CD14-positive monocyte (primary cell): Measurements from ENCODE around the gene SKA2. TPM values are rescaled to one million over a fixed set of nuclear protein-coding genes. Genes with fewer than 3 reads are reported as not detected.
A peak's percentile ranks its signal among the peaks of the same experiment; 100 is the strongest.

Source experiments
- DNase-seq, 3 donors: peaks; one replicate each; pipeline ENCODE4 v3.0.0-alpha.2; 2011 to 2022
- H2AFZ ChIP-seq: 2 replicates; pipeline ENCODE4 v1.6.0; 2012; ENCODE audit warnings: mild to moderate bottlenecking, low read depth, low read length, inconsistent platforms; ENCODE audit not compliant: insufficient read depth, poor library complexity, severe bottlenecking
- H3K27ac ChIP-seq, 2 donors: 1 replicate in 1 of 2; 2 replicates in 1 of 2; pipeline ENCODE4 v1.5.1; 2012 to 2013; ENCODE audit warnings: low read length in 2 of 2, control low read depth in 1 of 2, inconsistent platforms in 1 of 2, low read depth in 1 of 2, mild to moderate bottlenecking in 1 of 2
- H3K27me3 ChIP-seq, 2 donors: one replicate each; pipeline versions ENCODE4 v1.6.0 to v1.6.1; 2011 to 2013; ENCODE audit warnings: low read length in 2 of 2; ENCODE audit not compliant: control insufficient read depth in 2 of 2, insufficient read depth in 2 of 2
- H3K36me3 ChIP-seq, 2 donors: replicated peaks in 1 of 2; 1 replicate in 1 of 2; 2 replicates in 1 of 2; pipeline versions ENCODE4 v1.5.1 to v1.6.1; 2012 to 2013; ENCODE audit warnings: low read length in 2 of 2, control low read depth in 1 of 2, inconsistent platforms in 1 of 2, mild to moderate bottlenecking in 1 of 2; ENCODE audit not compliant: insufficient read depth in 2 of 2, control insufficient read depth in 1 of 2
- H3K4me1 ChIP-seq, 2 donors: 1 replicate in 1 of 2; 2 replicates in 1 of 2; pipeline versions ENCODE4 v1.5.1 to v1.6.1; 2012 to 2013; ENCODE audit warnings: low read length in 2 of 2, control low read depth in 1 of 2, inconsistent platforms in 1 of 2, mild to moderate bottlenecking in 1 of 2, moderate library complexity in 1 of 2; ENCODE audit not compliant: insufficient read depth in 2 of 2, control insufficient read depth in 1 of 2
- H3K4me2 ChIP-seq: replicated peaks from 2 replicates; pipeline ENCODE3; 2012; ENCODE audit warnings: low read length, moderate library complexity, mild to moderate bottlenecking; ENCODE audit not compliant: poor library complexity, severe bottlenecking; ENCODE audit errors: extremely low read depth
- H3K4me3 ChIP-seq, 3 experiments: fragments of 200-600 bp in 1 of 3; sonication (generic) in 1 of 3; replicated peaks in 1 of 3; 1 replicate in 2 of 3; 2 replicates in 1 of 3; pipeline ENCODE4 v1.5.1; 2011 to 2013; ENCODE audit warnings: low read length in 3 of 3, mild to moderate bottlenecking in 3 of 3, control low read depth in 2 of 3, low read depth in 2 of 3, inconsistent platforms in 1 of 3, moderate library complexity in 1 of 3
- H3K79me2 ChIP-seq: 2 replicates; pipeline ENCODE4 v1.6.0; 2012; ENCODE audit warnings: mild to moderate bottlenecking, control low read depth, inconsistent platforms, low read length, moderate library complexity; ENCODE audit not compliant: insufficient read depth
- H3K9ac ChIP-seq: 2 replicates; pipeline ENCODE4 v1.6.0; 2017; ENCODE audit warnings: low read length, mild to moderate bottlenecking; ENCODE audit not compliant: insufficient read depth, poor library complexity, severe bottlenecking
- H3K9me3 ChIP-seq, 2 donors: replicated peaks in 1 of 2; 1 replicate in 1 of 2; 2 replicates in 1 of 2; pipeline versions ENCODE4 v1.5.1 to v1.6.1; 2012 to 2013; ENCODE audit warnings: low read length in 2 of 2, control low read depth in 1 of 2; ENCODE audit not compliant: control insufficient read depth in 1 of 2, insufficient read depth in 1 of 2
- H4K20me1 ChIP-seq: 2 replicates; pipeline ENCODE4 v1.6.0; 2012; ENCODE audit warnings: mild to moderate bottlenecking, low read length, control low read depth, moderate library complexity; ENCODE audit not compliant: insufficient read depth
- H3K27ac Mint-ChIP-seq, 7 donors: one replicate each; pipeline ENCODE4 v1.8.0; 2020; ENCODE audit warnings: mild to moderate bottlenecking in 7 of 7, mixed read lengths in 7 of 7, moderate library complexity in 6 of 7, inconsistent platforms in 2 of 7
- H3K27me3 Mint-ChIP-seq, 3 donors: one replicate each; pipeline ENCODE4 v1.8.0; 2021 to 2022; ENCODE audit warnings: low read depth in 3 of 3, mild to moderate bottlenecking in 3 of 3, mixed read lengths in 3 of 3, moderate library complexity in 3 of 3, inconsistent platforms in 1 of 3
- H3K36me3 Mint-ChIP-seq, 2 donors: one replicate each; pipeline ENCODE4 v1.8.0; 2020; ENCODE audit warnings: mixed read lengths in 2 of 2, inconsistent platforms in 1 of 2, mild to moderate bottlenecking in 1 of 2
- H3K4me1 Mint-ChIP-seq: one replicate; pipeline ENCODE4 v1.8.0; 2020; ENCODE audit warnings: mild to moderate bottlenecking, mixed read lengths
- H3K4me3 Mint-ChIP-seq, 2 donors: one replicate each; pipeline ENCODE4 v1.8.0; 2020; ENCODE audit warnings: mild to moderate bottlenecking in 2 of 2, mixed read lengths in 2 of 2, moderate library complexity in 1 of 2
- H3K9me3 Mint-ChIP-seq, 7 donors: one replicate each; pipeline ENCODE4 v1.8.0; 2020 to 2022; ENCODE audit warnings: mixed read lengths in 7 of 7, mild to moderate bottlenecking in 6 of 7, moderate library complexity in 6 of 7, inconsistent platforms in 2 of 7
- WGBS: methylation state at CpG from one replicate; pipeline ENCODE4 v1.1.5; 2013; ENCODE audit warnings: missing lambda C conversion rate; ENCODE audit not compliant: insufficient coverage; 5-methylcytosine and 5-hydroxymethylcytosine counted together
- intact Hi-C, 2 donors: fragments of 100-400 bp; cut with micrococcal nuclease; formaldehyde crosslinking; loops; one replicate each; pipeline versions ENCODE4 v1.15.0 to v1.15.1; 2023
- polyA plus RNA-seq, 3 donors: library from polyadenylated mRNA; depleted of rRNA in 1 of 3; unstranded in 2 of 3; stranded (reverse) in 1 of 3; fragments of 300-500 nt in 2 of 3; fragments of >200 nt in 1 of 3; fragmentation: Illumina TruSeq in 2 of 3; gene quantifications; 1 replicate in 2 of 3; 2 replicates in 1 of 3; pipeline ENCODE4 v1.2.3, GENCODE V29; 2012 to 2021
- TF ChIP-seq, protein P1 (sequence below): fragments of 200-600 bp; IDR thresholded peaks from one replicate; pipeline ENCODE4 v1.8.0; 2022; ENCODE audit warnings: antibody characterized with exemption, mild to moderate bottlenecking

SKA2 gene
- polyA plus RNA-seq, 3 donors: 3.1 to 20.4 (median 19.2) TPM

- Histone ChIP-seq H3K9ac (no peak overlapping the region), H2AFZ (no peak overlapping the region), H3K4me3 (no peak overlapping the region), H3K27me3 (no peaks in the 10 kb centered on the region), H3K79me2 (no peaks in the 10 kb centered on the region), H3K4me2 (no peak overlapping the region), H3K36me3 (peaks cover 37 to 74% of the 10 kb centered on the region in 2 donors), H3K27ac (no peak overlapping the region), H3K4me1 (no peaks in the 10 kb centered on the region), H4K20me1 (no peaks in the 10 kb centered on the region), H3K9me3 (no peaks in the 10 kb centered on the region)
- Mint-ChIP-seq H3K36me3 (peaks cover 51 to 82% of the 10 kb centered on the region in 2 donors), H3K27me3 (no peaks in the 10 kb centered on the region), H3K27ac (no peak overlapping the region), H3K9me3 (no peaks in the 10 kb centered on the region), H3K4me3 (no peak overlapping the region), H3K4me1 (no peaks in the 10 kb centered on the region)
- intact Hi-C loops: no loop called here
- TF ChIP-seq, protein P1, sequence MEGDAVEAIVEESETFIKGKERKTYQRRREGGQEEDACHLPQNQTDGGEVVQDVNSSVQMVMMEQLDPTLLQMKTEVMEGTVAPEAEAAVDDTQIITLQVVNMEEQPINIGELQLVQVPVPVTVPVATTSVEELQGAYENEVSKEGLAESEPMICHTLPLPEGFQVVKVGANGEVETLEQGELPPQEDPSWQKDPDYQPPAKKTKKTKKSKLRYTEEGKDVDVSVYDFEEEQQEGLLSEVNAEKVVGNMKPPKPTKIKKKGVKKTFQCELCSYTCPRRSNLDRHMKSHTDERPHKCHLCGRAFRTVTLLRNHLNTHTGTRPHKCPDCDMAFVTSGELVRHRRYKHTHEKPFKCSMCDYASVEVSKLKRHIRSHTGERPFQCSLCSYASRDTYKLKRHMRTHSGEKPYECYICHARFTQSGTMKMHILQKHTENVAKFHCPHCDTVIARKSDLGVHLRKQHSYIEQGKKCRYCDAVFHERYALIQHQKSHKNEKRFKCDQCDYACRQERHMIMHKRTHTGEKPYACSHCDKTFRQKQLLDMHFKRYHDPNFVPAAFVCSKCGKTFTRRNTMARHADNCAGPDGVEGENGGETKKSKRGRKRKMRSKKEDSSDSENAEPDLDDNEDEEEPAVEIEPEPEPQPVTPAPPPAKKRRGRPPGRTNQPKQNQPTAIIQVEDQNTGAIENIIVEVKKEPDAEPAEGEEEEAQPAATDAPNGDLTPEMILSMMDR: no peak
- DNase-seq: no peak
Measured at GRCh38 chr17:59185997-59186396, 31.0 kb upstream of the SKA2 start.

- Histone ChIP-seq H4K20me1 (no peaks in the 10 kb centered on the region), H2AFZ (no peak overlapping the region), H3K9me3 (no peaks in the 10 kb centered on the region), H3K79me2 (peaks cover 23% of the 10 kb centered on the region), H3K4me2 (no peak overlapping the region), H3K4me3 (no peak overlapping the region), H3K4me1 (no peaks in the 10 kb centered on the region), H3K9ac (no peak overlapping the region), H3K27me3 (no peaks in the 10 kb centered on the region), H3K36me3 (peaks cover 16 to 41% of the 10 kb centered on the region in 2 donors), H3K27ac (no peak overlapping the region)
- Mint-ChIP-seq H3K27me3 (no peaks in the 10 kb centered on the region), H3K4me1 (no peaks in the 10 kb centered on the region), H3K9me3 (peaks cover 0 to 2% (median 0%) of the 10 kb centered on the region in 7 donors), H3K36me3 (peaks cover 54 to 82% of the 10 kb centered on the region in 2 donors), H3K27ac (peak overlapping the region in 3 of 7 donors; percentile 15 to 46 (median 18)), H3K4me3 (no peak overlapping the region)
- WGBS: 100% methylated on average over 9 of the region's 9 CpGs
- no peak for DNase-seq
- intact Hi-C loops: no loop called here
- TF ChIP-seq, protein P1: no peak
Measured at GRCh38 chr17:59181481-59181880, 26.5 kb upstream of the SKA2 start.
